Activated CD8-positive, alpha-beta memory T cell treated with anti-CD3 and anti-CD28 coated beads for 1 hour (primary cell): ENCODE results near the gene ACOX3.
"Not testable (repeated sequence)": the region's sequence is repeated elsewhere in the genome, so short reads cannot be mapped to it uniquely, and the experiment has no call there.

Source experiments
- DNase-seq, 2 donors: peaks; one replicate each; pipeline ENCODE4 v3.0.0-alpha.2; 2020; ENCODE audit warnings: low read depth in 1 of 2; ENCODE audit errors: extremely low read depth in 1 of 2

The ACOX3 gene

DNA sequence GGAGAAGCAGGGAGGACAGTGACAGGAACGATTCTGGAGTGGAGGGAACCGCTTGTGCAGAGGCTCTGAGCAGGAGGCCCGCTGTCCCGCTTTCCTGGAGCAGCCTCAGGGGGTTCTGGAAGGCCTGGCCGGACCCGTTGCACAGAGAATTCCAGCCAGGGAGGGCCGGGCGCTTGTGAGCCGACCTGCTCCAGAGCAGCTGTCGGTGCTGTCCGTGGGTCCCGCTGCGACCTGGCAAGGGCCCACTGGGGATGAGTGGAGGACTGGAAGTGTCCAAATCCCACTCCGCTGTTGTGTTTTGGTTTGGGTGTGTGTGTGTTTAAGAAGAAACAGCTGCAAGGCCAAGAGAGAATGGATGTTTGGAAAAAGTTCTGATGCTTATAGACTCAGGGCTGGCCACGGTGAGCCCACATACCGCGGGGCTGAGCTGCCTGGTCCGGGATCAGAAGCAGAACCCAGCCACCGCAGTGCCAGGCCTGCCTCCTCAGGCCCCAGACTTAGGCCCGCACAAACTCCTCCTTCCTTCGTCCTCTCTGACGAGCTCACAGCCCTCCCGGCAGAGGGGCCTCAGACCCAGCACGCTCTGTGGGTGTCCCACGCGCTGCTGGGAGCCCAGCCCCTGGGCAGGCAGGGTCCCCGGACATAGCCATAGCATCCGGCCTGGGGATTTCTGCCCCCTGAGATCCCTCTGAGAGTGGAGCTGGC lies 97.1 kb downstream of the ACOX3 start:
- no peak for DNase-seq

DNA sequence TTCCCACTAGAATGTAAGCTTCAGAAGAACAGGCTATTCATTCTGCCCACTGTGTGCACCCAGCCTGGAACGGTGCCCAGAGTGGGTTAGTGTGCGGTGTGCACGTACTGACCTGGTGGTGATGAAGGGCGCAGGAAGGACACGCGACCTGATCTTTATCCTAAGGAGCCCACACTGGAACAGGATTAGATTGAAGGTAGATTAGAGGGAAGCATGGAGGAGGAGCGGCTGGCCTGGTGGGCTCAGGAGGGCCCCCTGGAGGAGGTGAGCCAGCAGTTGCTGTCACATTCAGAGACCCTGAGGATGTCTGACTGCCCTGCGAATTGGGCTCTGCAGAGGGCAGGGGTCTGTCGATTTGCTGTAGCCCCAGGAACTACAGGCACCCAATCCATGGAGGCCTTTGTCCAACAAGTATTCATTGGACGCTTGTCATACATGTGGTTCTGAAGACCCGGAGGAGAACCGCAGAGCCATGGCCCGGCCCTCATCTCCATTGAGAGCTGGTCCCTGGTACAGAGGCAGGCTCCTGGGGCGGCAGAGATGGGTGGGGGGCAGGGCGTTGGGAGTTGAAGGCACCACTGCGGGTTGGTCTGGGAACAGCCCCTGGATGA lies 97.8 kb downstream of the ACOX3 start:
- no peak for DNase-seq

DNA sequence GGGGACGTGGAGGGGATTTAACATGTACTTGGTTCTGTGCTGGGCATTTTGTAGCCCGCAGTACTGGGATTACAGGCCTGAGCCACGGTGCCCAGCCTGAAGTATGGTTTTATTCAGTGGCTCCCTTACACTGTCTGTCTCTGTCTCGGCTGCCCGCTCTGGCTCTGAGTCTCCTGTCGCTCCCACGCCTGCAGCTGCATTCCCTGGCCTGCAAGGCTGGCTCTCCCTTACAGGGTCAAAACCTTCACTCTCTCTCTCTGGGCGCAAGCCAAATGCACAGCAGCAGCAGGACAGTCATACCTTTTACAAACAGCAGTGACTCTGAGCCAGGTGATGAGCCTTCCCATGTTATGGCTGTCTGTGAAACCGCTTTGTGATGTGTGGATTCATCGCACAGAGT lies 98.8 kb downstream of the ACOX3 start:
- DNase-seq = no peak

DNA sequence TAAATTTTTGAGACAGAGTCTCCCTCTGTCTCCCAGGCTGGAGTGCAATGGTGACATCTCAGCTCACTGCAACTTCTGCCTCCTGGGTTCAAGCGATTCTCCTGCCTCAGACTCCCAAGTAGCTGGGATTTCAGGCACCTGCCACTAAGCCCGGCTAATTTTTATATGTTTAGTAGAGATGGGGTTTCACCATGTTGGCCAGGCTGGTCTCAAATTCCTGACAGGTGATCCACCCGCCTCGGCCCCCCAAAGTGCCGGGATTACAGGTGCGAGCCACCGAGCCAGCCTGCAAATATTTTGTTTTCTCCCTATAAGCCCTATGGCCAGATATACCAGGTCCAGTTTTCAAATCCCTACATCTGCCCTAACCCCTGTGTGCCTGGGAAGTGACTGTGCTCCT lies 99.2 kb downstream of the ACOX3 start:
- not testable (repeated sequence) for DNase-seq

DNA sequence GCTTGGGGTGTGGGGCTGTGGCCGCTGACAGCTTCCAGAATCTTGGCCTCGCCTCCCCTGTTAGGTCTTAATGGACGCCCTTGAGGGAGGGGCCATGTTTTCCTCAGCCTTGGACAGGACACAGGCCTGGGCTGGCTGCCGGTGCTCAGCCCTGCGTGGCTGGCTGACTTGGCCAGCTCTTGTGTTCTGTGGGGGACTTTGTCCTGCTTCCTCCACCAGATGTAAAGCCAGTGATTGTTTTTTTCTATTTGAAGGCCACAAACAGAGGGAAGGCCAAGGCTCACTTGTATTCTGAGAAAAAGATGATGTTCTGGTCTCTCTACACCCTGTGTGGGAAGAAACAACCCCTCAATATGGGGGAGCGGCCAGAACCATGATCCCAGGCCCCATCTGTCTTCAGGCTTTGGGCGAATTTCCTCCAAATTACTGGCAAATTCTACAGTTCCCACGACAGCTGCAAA lies 99.7 kb downstream of the ACOX3 start:
- DNase-seq = no peak

DNA sequence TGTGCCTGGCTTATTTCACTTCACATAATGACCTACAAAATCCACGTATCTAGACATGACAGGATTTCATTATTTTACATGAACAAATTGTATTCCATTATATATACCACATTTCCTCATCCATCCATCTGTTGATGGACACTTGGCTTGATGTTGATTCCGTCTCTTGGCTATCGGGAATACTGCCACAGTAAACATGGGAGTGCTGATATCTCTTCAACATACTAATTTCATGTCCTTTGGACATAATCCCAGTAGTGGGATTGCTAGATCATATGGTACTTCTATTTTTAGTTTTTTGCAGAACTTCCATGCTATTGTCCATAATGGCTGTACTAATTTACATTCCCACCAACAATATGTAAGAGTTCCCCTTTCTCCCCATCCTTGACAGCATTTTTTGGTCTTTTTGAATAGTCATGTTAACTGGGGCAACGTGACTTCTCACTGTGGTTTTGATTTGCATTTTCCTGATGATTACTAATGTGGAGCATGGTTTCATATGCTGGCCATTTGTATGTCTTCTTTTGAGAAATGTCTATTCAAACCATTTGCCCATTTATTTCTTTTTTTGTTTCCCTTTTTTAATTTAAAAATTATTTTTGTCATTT lies 102.1 kb downstream of the ACOX3 start:
- no peak for DNase-seq

DNA sequence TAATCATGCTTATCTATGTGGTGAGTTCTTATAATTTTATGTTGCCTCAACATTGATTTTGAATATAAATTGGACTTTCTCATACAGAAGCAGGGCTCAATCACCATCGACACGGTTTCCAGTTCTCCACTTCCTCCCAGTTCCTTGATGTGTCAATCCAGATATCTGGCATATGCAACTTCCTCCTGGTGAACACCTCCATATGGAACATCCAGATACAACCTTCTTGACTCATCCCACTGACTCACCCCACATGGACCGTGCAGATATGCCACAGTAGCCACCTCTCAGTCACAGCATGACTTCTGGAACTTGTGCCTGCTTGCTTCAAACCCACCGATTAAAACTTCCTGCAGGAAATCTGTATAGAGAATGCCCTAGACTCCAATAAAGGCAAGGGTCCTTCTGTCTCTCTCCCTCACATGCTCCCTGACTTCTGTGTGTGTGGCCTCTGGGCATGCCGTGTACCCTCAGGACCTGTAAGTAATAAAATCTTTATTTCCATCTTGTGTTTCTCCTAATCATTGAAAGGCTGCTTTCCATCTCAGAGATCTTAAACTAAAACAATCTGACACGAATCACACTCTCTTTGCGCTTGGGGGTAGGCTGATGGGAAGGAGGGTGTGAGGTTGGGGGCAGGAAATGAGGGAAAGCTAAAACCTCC lies 104.0 kb downstream of the ACOX3 start:
- DNase-seq = no peak

DNA sequence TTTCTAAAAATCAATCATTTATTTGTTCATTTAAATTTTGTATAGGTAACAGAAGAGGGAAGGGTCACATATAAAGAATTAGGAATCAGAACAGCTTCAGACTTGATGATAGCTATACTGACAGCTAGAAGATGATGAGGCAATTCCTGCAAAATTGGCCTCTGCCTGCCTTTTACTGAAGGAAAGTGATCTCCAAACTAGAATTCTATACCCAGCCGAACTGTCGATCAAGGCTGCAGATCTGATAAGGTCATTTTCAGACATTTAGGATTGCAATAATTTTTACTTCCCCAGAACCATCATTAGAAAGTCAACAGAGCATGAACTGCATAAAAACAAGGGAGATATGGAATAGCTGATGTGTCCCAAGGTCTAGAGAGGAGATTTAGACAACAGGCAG lies 104.7 kb downstream of the ACOX3 start:
- no peak for DNase-seq

DNA sequence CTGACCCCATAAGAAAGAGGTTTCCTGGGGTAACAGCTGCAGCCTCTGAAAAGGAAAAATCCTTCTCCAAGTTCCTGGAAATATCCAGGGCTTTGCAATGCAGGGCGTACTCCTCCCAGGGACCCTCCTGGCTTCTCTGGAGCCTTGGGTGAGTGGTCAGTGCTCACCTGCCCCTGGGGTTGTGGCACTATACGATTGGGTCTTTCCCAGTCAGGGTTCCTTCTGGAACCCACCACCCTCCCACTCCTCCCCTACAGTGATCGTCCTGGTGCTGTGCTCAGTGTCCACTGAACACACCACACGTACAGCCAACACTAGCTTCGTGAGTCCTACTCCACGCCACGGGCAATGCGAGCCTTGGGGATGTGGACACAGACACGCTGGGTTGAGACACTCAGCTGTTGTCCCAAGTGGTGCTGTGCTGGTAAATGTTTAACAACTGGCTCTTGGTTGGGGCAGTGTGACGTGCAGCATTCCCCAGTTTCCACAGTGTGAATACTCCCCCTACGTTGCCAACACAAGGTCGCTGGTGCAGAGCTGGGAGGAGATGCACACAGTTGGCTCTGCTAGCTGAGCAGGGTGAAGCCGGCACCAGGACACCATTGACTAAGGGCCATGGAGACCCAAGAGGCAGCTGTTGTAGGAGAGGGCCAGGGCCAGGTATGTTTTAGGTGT lies 105.6 kb downstream of the ACOX3 start:
- no peak for DNase-seq

DNA sequence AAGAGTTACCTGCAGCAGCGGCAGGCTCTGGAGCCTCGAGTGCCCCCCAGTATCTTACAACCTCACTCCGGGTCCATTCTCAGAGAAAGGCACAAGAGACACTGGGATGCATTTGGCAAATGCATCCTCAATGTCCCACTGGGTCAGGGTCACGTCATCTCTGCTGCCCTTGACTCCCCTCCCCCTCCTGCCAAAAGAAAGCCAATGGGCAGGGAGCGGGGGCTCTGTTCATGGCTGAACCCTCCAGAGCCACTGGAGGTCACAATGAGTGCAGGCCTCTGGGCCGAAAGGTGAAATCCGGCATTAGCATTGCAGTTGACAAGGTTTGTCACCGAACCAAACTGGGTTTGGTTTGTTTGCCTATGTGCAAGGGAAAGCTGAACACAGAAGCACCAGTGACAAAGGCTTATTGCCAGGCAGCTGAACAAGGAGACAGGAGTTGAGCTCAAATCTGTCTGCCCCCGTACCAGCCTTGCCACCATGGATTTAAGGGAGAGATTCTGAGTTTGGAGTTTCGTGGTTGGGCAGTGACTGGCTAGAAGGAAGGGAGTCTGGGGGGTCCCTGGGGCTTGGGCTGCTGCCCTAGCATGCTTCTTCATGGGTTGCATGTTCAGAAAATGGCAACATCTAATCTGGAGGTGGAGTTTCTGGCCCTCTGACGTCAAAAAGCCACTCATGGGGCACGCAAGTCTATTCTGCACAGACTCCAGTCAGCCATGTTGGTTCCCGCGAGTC lies 106.6 kb downstream of the ACOX3 start:
- no peak for DNase-seq

DNA sequence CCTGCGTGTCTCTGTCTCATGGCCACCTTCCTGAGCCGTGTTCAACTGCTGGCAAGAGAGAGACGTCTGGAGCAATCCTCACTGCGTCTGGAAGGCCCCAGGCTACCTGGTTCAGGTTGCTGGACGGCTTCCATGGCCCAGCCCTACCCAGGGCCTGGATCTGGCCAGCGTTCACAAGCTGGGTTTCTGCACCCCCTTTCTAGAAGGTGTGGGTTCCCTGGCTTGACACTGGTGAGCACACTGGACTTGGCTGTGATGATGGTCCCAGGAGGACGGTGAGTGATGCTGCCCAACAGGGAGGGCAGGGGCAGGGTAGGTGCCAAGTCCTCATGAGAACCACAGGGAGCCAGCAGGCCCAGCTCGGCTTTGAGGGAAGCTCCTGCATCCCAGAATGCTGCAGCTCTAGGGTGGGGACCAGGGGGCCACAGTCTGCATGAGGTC lies 107.6 kb downstream of the ACOX3 start:
- DNase-seq = no peak

DNA sequence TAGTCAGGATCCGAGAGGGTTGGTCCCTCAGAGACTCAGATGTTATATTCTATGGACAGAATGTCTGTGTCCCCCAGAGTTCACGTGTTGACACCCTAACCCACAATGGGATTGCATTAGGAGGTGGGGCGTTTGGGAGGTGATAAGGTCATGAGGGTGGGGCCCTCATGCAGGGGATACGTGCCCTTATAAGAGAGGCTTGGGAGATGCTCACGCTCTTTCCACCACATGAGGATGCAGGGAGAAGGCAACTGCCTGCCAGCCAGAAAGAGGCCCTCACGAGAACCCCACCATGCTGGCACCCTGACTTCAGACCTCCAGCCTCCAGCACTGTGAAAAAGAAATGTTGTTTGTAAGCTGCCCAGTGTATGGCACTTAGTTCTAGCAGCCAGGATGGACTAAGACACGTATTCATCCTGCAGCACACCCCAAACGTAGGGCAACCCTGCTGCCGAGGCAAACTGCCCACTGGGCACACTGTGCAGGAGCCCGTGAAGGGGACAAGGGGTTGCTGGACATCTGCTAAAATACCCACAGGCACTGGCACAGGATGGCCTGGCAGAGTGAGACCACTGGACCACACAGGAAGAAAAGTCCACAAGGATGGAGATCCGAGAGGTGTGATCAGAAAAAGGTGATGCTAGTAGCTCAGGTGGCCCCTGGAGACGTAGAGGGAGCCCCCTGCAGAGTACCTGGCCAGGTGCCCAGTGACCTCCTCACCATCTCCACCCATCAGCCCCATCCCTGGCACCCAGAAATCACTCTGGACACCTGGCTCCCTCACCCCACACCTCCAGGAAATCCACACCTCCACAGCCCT lies 108.3 kb downstream of the ACOX3 start:
- DNase-seq = no peak

DNA sequence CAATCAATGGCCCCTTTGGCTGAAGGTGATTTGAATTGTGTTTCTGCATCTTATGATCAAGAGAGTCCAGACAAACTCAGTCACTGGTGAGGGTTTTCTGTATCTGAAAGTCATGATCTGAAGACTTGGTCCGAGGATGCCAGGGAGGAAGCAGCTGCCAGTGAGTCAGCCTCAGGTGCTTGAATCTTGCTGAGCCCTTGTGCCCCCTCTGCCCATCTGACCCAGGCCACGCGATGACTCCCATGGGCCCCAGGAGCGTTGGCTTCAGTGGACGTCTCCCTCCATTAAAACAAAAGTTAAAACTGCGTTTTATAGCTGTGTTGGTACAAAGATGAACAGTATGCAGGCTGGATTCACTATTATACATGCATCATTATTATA lies 109.0 kb downstream of the ACOX3 start:
- DNase-seq = no peak

DNA sequence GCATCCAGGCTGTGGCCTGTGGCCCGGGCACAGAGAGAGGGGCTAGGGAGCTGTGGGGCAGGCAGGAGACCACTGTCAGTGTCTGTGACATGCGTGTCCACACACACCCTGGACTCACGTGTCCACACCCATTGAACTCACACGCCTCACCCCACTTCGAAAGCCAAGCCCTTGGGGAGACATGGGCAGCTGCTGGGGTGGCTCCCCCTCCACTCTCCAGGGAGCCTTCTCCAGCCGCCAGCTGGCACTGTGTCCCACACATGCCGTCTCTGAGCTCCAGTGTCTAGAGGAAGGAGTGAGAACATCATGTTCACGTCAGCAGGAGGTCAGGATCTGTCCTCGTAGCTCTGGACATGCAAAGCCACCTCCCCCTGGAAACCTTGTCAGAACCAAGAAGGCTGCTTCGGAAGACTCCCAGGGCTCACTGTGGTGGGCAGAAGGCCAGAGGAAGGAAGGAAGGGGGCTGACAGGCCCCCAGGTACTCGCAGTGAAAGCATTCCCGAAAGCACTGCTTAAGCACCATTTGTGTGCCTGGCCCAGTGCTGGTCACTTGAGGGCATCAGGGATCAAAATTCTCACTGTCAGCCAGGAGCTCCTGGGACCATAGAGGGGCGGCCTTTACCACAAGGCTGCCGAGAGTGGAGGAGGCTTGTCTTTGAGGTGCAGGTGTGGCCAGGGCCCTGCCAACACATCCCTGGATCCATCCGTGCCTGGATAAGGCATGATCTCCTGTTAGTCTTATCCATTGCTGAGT lies 109.5 kb downstream of the ACOX3 start:
- no peak for DNase-seq

DNA sequence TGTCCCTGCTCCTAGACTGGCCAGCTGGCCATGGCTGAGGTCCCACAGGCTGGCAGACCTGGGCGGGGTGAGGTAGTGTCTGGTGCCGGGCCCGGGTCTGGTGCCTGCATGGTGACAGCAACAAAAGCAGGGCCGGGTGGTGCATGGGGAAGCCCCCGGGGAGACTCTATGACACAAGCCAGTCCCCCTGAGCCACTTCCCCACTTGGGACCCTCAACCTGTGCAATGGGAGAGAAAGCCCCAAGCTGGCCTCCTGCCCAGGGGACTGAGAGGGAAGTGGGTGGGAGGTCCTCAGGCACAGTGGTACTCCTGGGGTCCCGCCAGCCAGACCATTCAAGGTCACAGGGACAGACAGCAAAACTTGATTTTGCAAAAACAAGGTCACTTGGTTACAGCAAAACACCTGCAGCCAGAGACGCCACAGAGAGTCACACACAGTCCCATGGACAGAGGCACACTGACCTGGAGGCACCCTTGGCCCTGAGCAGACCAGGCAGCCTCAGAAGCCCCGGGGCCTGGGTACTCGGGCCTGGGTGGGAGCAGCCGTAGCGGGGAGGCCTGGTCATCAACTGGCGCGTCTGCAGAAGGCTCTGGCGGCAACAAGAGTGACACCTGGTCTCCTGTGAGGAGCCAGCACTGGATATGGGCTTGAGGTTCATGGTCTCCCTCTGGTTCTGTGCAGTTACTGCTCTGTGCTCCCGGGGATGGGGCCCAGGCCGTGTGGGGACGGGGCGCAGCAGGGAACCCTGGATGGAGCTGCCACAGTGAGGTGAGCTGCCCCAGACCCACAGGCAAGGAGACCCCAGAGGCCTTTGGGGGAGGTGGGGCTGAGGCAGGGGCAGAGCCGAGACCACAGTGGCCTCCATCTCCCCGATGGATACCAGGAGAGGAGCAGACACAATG lies 110.4 kb downstream of the ACOX3 start:
- DNase-seq = no peak

DNA sequence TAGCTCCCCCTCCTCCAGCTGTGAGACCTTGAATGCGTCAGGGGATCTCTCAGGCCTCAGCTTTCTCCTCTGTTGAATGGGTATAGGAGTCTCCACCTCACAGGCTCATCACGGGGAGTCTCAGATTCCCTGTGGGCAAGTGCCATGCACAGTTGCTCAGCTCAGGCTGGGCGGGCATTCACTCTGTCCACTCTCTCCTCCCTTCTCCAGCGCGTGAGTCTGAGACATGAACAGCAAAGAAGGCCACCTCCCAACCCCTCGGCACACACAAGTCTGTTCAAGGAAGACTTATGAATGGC lies 111.0 kb downstream of the ACOX3 start:
- no peak for DNase-seq

DNA sequence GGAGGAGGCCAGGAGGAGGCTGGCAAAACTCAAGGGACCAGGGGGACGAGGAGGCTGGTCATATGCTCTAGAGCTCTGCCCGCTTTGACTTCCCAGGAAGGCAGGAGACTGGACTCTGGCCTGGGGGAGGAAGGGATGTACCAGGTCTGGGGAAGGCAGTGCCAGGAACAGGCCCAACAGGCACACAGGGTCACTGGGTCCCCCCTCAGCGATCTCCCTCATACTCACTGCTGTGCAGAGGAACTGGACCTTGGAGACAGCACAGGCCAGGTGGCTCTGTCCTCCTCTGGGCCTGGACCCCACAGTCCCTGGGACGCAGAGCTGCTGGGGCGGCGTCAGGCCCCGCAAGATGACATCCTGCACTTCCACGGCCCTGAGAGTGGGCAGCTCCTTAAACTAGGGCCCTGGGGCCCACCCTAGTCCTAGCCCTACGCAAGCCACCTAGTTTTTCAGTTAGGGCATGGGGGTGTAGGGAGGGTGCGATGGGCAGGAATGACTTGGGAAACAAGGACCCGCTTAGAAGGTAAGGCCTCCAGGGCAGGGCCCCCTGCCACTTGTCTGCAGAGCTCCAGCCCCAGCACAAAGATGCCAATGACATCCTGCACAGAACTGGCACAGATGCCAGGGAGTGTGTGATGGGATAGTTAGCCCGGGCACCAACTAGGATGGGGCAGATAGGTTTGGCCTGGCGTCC lies 111.5 kb downstream of the ACOX3 start:
- no peak for DNase-seq

DNA sequence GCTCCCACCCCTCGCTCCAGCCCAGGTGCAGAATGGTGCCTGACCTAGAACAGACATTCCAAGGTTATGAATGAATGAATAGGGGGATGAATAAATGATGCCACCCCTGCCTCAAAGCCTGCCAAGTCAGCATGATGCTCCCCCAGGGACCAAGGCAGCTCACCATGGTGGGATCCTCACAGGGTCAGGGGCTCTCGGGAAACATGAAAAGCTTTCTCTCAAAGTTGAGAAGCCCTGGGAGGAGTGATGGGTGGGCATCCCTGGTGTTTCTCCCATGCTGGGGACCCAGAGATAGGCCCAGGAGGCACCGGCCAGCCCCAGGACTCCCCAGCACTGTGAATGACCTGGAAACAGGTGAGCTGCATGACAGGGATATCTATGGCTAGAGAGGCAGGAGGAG lies 112.1 kb downstream of the ACOX3 start:
- no peak for DNase-seq
